Nephron progenitor cell (in vitro differentiated cells): Measurements from ENCODE around the gene JMJD4.
A peak's percentile ranks its signal among the peaks of the same experiment; 100 is the strongest.

ENCODE experiments used
- DNase-seq: peaks from one replicate; pipeline ENCODE4 v3.0.0; 2021
- H3K27ac Mint-ChIP-seq: 2 replicates; pipeline ENCODE4 v1.8.0; 2021; ENCODE audit warnings: mild to moderate bottlenecking, moderate library complexity, mixed read lengths
- H3K27me3 Mint-ChIP-seq: 2 replicates; pipeline ENCODE4 v1.8.0; 2021; ENCODE audit warnings: mild to moderate bottlenecking, low read depth, mixed read lengths; ENCODE audit not compliant: poor library complexity
- H3K36me3 Mint-ChIP-seq: 2 replicates; pipeline ENCODE4 v1.8.0; 2021; ENCODE audit warnings: low read depth, mixed read lengths
- H3K4me1 Mint-ChIP-seq: 2 replicates; pipeline ENCODE4 v1.8.0; 2021; ENCODE audit warnings: mixed read lengths
- H3K4me3 Mint-ChIP-seq: 2 replicates; pipeline ENCODE4 v1.8.0; 2021; ENCODE audit warnings: mild to moderate bottlenecking, moderate library complexity, mixed read lengths
- H3K9me3 Mint-ChIP-seq: 2 replicates; pipeline ENCODE4 v1.8.0; 2021; ENCODE audit warnings: mild to moderate bottlenecking, moderate library complexity, mixed read lengths
- TF ChIP-seq, protein P1 (sequence below): fragments of 200-600 bp; sonication (generic); IDR thresholded peaks from 2 replicates; pipeline ENCODE4 v1.5.0; 2021; ENCODE audit warnings: antibody characterized with exemption

JMJD4 gene

DNA sequence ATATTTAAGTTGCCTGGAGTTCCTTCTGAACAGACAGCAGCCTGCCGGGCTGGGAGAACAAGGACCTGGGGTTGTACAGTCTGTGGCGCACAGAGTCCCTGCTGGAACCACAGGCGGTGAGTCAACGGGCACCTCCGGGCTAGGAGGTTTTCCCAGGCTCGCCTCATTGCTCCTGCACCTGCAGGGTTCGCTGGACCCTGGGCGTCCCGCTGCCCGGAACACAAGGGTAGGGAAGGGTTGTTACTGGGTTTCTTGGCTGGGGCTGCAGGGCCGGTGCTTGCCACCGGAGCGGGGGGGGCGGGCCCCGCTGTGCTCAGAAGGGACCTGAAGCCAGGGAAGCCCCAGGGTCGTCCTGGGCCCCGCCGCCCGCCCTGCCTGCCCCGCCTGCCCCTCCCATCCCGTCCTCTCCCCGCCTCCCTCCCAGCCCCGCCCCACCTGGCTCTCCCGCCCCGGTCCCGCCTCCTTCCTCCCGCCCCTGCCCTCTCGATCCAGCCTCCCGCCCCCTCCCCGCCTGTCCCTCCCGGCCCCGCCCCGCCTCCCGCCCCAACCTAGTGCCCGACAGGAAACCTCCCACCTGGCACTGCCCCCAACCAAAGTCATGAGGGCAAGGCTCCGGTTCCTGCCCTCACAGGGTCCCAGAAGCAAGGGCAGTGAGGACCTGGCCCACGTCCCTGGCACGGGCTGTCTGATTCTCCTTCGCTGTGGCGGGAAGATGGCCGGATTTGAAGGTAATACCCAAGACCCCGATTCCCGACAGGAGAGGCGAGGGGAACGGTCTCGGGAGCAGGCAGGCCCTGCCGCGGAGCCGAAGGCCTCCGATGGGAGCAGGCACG lies 6.8 kb downstream of the JMJD4 start:
- H3K4me3 Mint-ChIP-seq, result peak overlapping the region; percentile 86
- peaks cover 32% of the 10 kb centered on the region for H3K4me1 Mint-ChIP-seq
- H3K9me3 Mint-ChIP-seq, result peaks cover 17% of the 10 kb centered on the region
- no peak overlapping the region for H3K27ac Mint-ChIP-seq
- TF ChIP-seq, protein P1, sequence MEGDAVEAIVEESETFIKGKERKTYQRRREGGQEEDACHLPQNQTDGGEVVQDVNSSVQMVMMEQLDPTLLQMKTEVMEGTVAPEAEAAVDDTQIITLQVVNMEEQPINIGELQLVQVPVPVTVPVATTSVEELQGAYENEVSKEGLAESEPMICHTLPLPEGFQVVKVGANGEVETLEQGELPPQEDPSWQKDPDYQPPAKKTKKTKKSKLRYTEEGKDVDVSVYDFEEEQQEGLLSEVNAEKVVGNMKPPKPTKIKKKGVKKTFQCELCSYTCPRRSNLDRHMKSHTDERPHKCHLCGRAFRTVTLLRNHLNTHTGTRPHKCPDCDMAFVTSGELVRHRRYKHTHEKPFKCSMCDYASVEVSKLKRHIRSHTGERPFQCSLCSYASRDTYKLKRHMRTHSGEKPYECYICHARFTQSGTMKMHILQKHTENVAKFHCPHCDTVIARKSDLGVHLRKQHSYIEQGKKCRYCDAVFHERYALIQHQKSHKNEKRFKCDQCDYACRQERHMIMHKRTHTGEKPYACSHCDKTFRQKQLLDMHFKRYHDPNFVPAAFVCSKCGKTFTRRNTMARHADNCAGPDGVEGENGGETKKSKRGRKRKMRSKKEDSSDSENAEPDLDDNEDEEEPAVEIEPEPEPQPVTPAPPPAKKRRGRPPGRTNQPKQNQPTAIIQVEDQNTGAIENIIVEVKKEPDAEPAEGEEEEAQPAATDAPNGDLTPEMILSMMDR, result no peak
- peaks cover 9% of the 10 kb centered on the region for H3K27me3 Mint-ChIP-seq
- peaks cover 12% of the 10 kb centered on the region for H3K36me3 Mint-ChIP-seq
- DNase-seq, result peak; percentile 85

DNA sequence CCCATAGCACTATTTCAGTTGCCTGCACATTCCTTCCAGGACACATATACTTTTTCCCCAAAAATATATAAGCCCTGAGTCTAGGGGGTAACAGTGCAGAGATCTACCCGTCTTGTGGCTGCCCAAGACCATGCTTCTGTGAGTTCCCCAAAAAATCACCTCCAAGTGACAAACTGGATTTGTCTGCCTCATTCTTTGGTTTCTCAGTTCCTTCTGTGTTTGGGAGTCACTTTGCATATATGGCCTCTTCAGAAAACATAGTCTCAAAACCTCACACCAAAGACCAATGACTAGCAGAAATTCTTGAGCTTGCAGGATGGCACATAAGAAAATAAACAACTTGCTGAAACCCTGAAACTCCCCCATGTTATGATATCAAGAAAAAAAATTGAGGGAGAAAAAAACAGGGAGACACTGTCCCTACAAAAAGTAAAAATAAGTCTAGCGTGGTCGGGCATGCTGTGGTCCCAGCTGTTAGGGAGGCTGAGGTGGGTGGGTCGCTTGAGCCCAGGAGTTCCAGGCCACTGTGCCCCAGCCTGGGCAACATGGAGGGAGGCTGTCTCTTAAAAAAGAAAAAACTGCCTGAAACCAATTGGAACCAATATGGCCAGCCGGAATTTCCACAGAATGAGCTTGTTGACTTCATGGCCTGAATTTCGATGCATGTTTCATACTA lies 8.0 kb downstream of the JMJD4 start:
- H3K9me3 Mint-ChIP-seq, result peaks cover 29% of the 10 kb centered on the region
- H3K27ac Mint-ChIP-seq, result no peak overlapping the region

DNA sequence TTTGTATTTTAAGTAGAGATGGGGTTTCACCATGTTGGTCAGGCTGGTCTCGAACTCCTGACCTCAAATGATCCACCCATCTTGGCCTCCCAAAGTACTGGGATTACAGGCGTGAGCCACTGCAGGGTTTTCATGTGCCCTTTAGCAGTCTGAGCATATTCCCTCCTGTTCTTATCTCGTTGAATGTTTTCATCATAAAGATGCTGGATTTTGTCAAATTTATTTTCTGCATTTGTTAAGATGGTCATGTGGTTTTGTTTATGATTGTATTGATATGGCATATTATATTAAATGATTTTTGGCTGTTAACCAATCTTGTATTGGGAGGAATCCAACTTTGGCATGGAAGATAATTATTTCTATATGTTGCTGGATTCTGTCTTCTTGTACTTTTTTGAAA lies 8.8 kb downstream of the JMJD4 start:
- Mint-ChIP-seq H3K4me1 (peaks cover 32% of the 10 kb centered on the region), H3K4me3 (no peak overlapping the region), H3K27ac (no peak overlapping the region), H3K9me3 (peaks cover 36% of the 10 kb centered on the region), H3K36me3 (peaks cover 19% of the 10 kb centered on the region), H3K27me3 (peaks cover 12% of the 10 kb centered on the region)
- no peak for DNase-seq
- TF ChIP-seq, protein P1, result no peak

More for the DNA sequence above, 8.0 kb downstream of the JMJD4 start:
- Mint-ChIP-seq H3K36me3 (peaks cover 13% of the 10 kb centered on the region), H3K4me3 (peak overlapping the region; percentile 81), H3K27me3 (peaks cover 12% of the 10 kb centered on the region), H3K4me1 (peaks cover 32% of the 10 kb centered on the region)
- TF ChIP-seq, protein P1, result no peak
- DNase-seq, result no peak

DNA sequence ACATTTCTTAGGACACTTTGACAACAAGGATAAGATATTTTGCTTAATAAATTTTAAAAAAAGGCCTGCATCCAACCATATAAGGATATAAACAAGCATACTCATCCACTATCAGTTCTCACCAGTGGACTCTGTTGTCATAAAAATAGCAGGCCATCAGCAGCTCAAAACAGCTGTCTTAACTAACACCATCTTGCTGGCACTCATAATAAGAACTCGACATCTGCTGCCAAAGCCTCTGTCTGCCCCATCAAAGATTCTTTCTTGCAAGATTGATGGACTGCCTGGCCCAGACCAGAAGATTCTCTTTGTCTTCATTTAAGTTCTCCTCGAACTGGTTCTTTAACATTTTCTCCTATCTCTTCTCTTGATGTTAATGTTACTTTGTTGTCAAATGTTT lies 10.1 kb downstream of the JMJD4 start:
- peaks cover 16% of the 10 kb centered on the region for H3K27me3 Mint-ChIP-seq
- H3K9me3 Mint-ChIP-seq, result peaks cover 49% of the 10 kb centered on the region
- H3K27ac Mint-ChIP-seq, result no peak overlapping the region
- peaks cover 28% of the 10 kb centered on the region for H3K4me1 Mint-ChIP-seq
- peaks cover 19% of the 10 kb centered on the region for H3K36me3 Mint-ChIP-seq
- TF ChIP-seq, protein P1, result no peak
- no peak overlapping the region for H3K4me3 Mint-ChIP-seq
- no peak for DNase-seq

DNA sequence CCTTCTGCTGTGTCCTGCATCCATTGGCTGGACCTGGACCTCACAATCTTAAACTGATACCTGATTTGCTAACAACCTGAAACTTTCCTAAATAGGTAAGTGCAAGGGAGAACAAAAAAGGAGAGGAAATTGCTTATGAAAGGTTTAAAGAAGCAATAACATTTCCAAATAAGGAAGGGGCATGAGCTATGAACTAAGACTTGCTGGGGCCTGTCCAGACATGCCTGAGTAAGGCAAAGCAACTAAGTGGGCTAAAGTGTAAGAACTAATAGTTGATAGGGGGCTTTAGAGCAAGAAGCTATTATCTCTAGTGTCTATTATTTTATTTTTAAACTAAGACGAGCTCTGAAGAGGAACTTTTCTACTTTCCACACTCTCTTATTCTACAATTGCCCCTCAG lies 11.6 kb downstream of the JMJD4 start:
- Mint-ChIP-seq H3K9me3 (peaks cover 65% of the 10 kb centered on the region), H3K4me3 (no peak overlapping the region), H3K36me3 (peaks cover 24% of the 10 kb centered on the region), H3K27me3 (peaks cover 16% of the 10 kb centered on the region), H3K27ac (no peak overlapping the region), H3K4me1 (peaks cover 12% of the 10 kb centered on the region)
- TF ChIP-seq, protein P1, result no peak
- DNase-seq, result no peak
